D341Med (cell line): Measurements from ENCODE around the gene PIK3R5.
"Not testable (repeated sequence)": the region's sequence is repeated elsewhere in the genome, so short reads cannot be mapped to it uniquely, and the experiment has no call there.

Source experiments
- DNase-seq: peaks from one replicate; pipeline ENCODE4 v3.0.0; 2012; ENCODE audit warnings: low spot score

PIK3R5 gene

DNA sequence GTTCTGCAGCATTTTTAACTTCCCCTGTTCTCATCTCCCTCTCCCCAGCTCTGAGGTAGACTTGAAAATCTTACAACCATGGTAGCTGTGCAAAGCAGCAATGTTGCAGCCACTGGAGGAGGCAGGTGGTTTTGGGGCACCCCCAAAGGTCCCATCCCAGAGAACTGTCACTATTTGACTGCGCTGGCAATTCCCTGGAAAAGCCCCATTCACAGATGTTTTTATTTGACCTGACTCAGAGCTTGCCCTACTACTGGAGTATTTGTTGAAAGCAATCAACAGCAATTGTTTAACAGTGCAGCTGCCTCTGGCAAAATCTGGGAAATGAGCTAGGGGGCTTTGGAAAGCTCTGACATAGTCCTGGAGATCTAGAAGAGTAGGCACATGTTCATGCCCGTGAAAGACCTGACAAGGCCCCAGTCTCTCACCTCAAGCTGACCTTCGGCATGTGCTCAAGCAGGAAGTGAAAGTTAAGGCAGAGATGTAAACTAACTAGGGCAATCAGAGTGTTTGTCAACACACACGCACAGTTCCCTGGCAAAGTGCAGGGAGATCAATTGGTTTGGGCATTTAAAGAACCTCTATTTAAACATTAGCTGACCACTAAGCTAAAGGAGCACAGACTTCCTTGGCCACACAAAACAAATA, 19.7 kb upstream of the PIK3R5 start:
- DNase-seq = no peak

DNA sequence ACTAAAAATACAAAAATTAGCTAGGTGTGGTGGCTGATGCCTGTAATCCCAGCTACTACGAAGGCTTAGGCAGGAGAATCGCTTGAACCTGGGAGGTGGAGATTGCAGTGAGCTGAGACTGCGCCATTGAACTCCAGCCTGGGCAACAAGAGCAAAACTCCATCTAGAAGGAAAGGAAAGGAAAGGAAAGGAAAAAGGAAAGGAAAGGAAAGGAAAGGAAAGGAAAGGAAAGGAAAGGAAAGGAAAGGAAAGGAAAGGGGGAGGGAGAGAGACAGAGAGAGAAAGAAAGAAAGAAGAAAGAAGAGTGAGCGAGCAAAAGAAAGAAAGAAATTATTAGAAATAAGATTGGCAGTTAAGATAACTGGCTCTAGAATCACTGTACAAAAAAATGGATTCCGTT, 18.7 kb upstream of the PIK3R5 start:
- DNase-seq = not testable (repeated sequence)

DNA sequence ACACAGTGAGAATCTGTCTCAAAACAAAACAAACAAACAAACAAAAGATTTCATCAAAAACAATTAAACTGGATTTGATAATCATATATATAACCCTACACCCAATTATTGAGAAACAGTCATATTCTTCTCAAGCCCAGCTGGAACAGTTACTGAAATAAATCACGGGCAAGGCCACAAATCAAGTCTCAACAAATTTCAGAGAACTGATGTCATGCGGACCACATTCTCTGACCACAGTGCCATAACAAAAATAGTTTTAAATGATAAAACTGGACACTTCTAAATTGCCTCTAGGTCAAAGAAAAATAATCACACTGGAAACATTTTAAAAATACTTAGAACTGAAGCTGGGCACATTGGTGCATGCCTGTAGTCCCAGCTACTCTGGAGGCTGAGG, 15.9 kb upstream of the PIK3R5 start:
- DNase-seq = no peak

GRCh38 chr17:8979715-8980114, 14.2 kb upstream of the PIK3R5 start:
- DNase-seq = no peak

DNA sequence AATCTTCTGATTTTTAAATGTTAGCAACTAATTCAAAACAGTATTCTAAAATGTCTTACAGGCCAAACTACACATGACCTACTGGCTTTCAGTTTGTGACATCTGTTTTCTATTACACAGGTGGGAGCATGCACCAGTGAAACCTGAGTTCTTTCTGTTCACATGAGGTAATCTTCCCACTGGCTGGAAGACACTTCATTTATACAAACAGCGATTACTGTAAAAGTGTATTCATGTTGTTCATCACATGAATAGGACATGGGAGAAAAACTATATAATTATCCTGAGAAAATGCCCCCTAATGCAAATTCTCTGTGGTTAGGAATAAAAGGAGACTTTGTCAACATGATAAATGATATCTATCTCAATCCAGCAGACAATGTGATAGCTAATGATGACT, 11.1 kb upstream of the PIK3R5 start:
- DNase-seq = no peak

GRCh38 chr17:8975091-8975725, 9.7 kb upstream of the PIK3R5 start:
- DNase-seq = no peak

- DNase-seq = no peak
Observed at GRCh38 chr17:8969901-8970300, 4.4 kb upstream of the PIK3R5 start.

- DNase-seq = no peak
Observed at GRCh38 chr17:8968503-8968902, 3.0 kb upstream of the PIK3R5 start.

- DNase-seq = no peak
Observed at GRCh38 chr17:8967861-8968260, 2.4 kb upstream of the PIK3R5 start.

GRCh38 chr17:8966926-8967325, 1.4 kb upstream of the PIK3R5 start:
- no peak for DNase-seq

DNA sequence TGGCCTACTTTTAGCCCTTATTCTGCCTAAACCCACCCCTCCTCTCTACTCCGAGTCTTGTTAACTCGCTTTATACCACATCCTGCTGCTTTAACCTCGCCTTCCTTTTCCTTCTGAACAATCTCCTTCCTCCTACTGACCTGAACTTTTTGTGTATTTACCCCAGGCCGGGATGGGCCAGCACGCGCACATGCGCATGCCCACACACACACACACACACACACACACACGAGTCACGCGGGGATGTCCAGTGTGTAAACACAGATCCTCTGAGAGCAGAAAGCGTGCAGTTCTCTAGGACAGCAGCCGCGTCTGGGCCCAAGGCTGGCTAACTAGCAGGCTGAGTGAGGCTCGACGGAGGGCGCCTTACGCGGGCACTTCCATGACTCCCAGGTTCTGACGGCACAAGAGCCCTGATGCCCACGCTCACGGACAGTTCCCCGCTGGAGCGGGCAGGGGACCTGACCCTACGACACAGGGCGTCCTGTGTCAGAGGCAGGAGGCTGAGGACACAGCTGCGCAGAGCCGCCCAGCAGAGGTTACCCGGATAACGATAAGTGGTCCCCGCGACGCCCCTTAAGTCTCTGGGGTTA, 610 bp downstream of the PIK3R5 start:
- no peak for DNase-seq

DNA sequence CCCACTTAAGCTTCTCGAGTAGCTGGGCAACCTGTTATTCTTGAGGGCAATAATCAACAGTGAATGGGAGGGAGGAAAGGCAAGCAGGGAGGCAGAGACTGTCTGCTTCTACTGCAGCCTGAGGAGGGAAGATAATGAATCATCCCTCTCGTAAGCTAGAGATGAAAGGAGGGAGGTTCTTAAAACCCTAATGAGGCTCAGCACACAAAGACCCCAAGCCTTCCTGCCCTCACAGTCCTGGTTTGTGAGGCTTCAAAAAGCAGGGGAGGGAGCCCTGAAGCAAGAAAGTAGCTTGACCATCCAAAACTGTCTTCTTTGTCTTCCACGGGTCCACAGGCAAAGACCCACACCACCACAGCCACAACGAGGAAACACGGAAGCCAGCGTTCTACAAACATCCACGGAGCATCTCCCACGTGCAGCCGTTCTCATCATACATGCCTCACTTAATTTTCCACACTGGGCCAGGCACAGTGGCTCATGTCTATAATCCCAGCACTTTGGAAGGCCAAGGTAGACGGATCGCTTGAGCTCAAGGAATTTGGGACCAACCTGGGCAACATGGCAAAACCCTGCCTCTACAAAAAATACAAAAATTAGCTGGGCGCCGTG, 1.8 kb downstream of the PIK3R5 start:
- no peak for DNase-seq

DNA sequence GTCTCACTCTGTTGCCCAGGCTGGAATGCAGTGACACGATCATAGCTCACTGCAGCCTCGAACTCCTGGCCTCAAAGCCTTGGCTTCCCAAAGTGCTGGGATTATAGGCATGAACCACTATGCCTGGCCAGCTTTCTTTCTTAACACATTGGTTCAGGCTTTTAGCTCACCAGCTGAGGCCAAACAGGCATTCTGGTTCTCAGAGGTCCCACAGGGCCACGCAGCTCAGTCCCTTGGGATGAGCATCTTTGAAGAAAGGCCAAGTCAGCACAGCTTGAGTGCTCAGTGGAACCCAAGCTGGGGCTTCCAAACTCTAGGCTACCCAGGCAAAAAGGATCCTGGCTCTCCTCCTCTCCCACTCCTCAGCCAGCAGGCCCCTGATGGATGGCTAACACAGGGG, 2.5 kb downstream of the PIK3R5 start:
- no peak for DNase-seq

DNA sequence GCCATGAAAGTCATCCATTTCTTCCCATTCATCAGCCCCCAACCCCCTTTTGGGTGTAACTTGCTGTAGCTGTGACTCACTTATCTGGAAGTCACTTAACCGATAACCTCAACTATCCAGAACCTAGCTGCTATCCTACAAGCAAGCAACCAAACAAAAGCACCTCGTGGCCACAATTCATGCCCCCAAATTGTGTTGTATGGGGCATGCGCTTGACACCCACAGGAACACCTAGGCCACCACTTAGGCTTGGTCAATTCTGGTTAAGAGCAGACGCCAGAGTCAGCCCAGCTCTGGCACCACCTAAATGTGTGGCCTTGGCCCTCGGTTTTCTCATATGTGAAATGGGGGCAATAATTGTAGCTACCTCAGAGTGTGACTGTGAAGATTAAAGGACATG, 3.7 kb downstream of the PIK3R5 start:
- DNase-seq = no peak

DNA sequence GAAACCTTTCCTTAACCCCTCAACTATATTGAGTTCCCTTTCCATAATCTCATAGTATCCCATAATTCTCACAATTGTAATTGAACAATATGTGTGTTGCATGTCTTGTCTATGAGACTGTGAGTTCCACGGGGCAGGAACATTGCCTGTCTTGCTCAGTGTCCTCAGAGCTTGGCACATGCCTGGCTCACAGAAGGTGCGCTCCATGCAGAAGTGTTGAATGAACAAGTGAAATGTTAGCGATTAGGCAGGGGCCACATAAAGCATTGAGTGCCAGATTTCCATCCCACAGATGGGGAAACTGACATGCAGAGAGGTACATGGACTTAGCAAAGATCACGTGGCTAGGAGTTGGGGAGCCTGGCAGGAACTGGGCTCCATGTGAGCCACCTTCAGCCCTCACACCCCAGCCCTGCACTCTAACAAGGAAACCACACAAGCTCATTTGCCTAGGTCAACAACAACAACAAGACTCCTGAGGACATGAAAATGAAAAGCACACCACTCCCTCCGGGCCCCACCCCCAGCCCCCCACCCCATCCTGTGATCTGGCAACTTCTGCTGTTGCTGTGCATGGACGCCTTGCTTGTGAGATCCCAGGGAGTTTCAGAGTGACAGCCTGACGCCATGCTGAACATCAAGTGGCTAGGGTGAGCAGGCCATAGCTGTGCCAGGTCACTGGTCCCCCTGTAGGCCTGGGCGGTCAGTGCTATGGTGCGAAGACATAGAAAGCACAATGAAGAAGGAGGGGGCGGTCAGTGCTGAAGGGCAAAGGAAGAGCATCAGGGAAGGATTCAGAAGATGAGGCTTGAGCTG, 5.0 kb downstream of the PIK3R5 start:
- no peak for DNase-seq

DNA sequence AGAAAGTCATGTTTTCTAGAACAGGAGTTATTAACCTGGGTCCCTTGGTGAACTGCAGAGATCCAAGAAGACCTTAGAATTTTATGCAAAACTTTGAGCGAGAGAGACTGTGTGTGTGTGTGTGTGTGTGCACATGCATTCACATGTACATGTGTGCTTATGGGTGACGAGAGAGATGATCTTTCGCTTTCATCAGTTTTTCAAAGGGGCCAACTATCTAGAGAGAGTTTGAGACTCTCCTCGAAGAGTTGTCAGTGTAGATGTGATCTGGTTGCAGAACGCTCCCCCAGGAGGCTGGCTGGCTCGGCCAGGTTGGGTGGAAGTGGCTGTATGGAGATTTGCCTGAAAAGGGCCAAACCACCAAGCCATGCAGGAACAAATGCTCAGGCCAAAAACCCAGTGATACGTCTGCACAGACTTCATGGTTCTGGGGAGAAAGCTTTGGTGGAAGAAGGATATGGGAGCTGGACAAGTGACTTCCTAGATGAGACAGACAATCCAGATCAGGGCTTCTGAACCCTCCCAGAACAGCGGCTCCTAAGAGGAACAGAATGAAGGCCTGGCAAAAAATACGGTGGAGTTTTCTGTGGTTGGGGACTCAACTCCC, 6.1 kb downstream of the PIK3R5 start:
- DNase-seq = no peak

GRCh38 chr17:8957721-8958120, 7.8 kb downstream of the PIK3R5 start:
- no peak for DNase-seq

- no peak for DNase-seq
Observed at GRCh38 chr17:8956465-8956902, 9.0 kb downstream of the PIK3R5 start.

GRCh38 chr17:8955021-8955959, 10.2 kb downstream of the PIK3R5 start:
- no peak for DNase-seq

DNA sequence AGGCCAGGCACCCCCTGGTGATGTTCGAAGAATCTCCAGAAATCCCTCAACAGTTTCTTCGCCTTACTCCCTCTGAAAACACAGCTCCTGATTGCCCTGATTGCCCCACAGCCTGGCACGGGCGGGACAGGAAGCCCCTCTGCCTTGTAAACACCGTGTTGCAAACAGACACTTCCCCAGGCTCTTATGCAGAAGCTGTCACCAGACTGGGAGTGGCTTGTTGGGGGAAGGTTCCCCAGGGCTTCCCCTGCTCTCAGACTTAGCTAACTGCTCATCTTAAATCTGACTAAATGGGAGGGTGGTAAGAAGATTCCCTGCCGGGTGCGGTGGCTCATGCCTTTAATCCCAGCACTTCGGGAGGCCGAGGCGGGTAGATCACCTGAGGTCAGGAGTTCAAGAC, 11.2 kb downstream of the PIK3R5 start:
- no peak for DNase-seq
